H9 (cell line): ENCODE measurements around the gene FGF12. TPM values are rescaled to one million over a fixed set of nuclear protein-coding genes. Genes with fewer than 3 reads are reported as not detected.
"Not testable (repeated sequence)": the region's sequence is repeated elsewhere in the genome, so short reads cannot be mapped to it uniquely, and the experiment has no call there.

Source experiments
- DNase-seq: peaks from one replicate; pipeline ENCODE4 v3.0.0-alpha.2; 2017
- H2AFZ ChIP-seq: one replicate; pipeline ENCODE4 v1.6.1; 2013; ENCODE audit warnings: mild to moderate bottlenecking, low read length, control low read depth, moderate library complexity
- H2AK5ac ChIP-seq: 2 replicates; pipeline ENCODE4 v1.6.1; 2013; ENCODE audit warnings: low read length, control low read depth, mixed read lengths; ENCODE audit not compliant: insufficient read length
- H2BK120ac ChIP-seq: one replicate; pipeline ENCODE4 v1.6.1; 2013; ENCODE audit warnings: low read depth, mild to moderate bottlenecking, low read length, control low read depth, inconsistent platforms; ENCODE audit not compliant: poor library complexity, severe bottlenecking
- H2BK12ac ChIP-seq: 2 replicates; pipeline ENCODE4 v1.6.1; 2013; ENCODE audit warnings: low read length, control low read depth, mixed read lengths, low read depth; ENCODE audit not compliant: insufficient read length
- H2BK15ac ChIP-seq: 2 replicates; pipeline ENCODE4 v1.6.1; 2013; ENCODE audit warnings: low read depth, low read length, control low read depth
- H2BK20ac ChIP-seq: one replicate; pipeline ENCODE4 v1.6.1; 2013; ENCODE audit warnings: low read depth, mild to moderate bottlenecking, low read length, control low read depth, inconsistent platforms; ENCODE audit not compliant: poor library complexity, severe bottlenecking
- H2BK5ac ChIP-seq: 2 replicates; pipeline ENCODE4 v1.6.1; 2013; ENCODE audit warnings: low read length, control low read depth, mixed read lengths; ENCODE audit not compliant: insufficient read length
- H3K14ac ChIP-seq: 2 replicates; pipeline ENCODE4 v1.6.1; 2013; ENCODE audit warnings: low read length, control low read depth; ENCODE audit not compliant: insufficient read depth
- H3K18ac ChIP-seq: 2 replicates; pipeline ENCODE4 v1.6.1; 2013; ENCODE audit warnings: low read depth, mild to moderate bottlenecking, mixed read lengths, low read length, control low read depth; ENCODE audit not compliant: insufficient read length
- H3K23ac ChIP-seq: 2 replicates; pipeline ENCODE4 v1.6.1; 2013; ENCODE audit warnings: low read length, control low read depth, mixed read lengths, low read depth; ENCODE audit not compliant: insufficient read length
- H3K23me2 ChIP-seq: 2 replicates; pipeline ENCODE4 v1.6.1; 2013; ENCODE audit warnings: low read depth, mild to moderate bottlenecking, mixed read lengths, low read length, control low read depth; ENCODE audit not compliant: insufficient read length, poor library complexity, severe bottlenecking
- H3K27ac ChIP-seq: 2 replicates; pipeline ENCODE4 v1.5.1; 2013; ENCODE audit warnings: low read length, control low read depth, mixed read lengths, low read depth; ENCODE audit not compliant: insufficient read length
- H3K27me3 ChIP-seq: 2 replicates; pipeline ENCODE4 v1.6.1; 2013; ENCODE audit warnings: low read length, control low read depth, inconsistent platforms; ENCODE audit not compliant: insufficient read depth
- H3K4ac ChIP-seq: 2 replicates; pipeline ENCODE4 v1.6.1; 2013; ENCODE audit warnings: low read depth, mild to moderate bottlenecking, control low read depth, inconsistent platforms, low read length, moderate library complexity
- H3K4me1 ChIP-seq: 2 replicates; pipeline ENCODE4 v1.6.1; 2013; ENCODE audit warnings: low read length, control low read depth, inconsistent platforms; ENCODE audit not compliant: insufficient read depth
- H3K4me2 ChIP-seq: 2 replicates; pipeline ENCODE4 v1.6.1; 2013; ENCODE audit warnings: low read length, control low read depth, mixed read lengths; ENCODE audit not compliant: insufficient read length, insufficient read depth
- H3K56ac ChIP-seq: 2 replicates; pipeline ENCODE4 v1.6.1; 2013; ENCODE audit warnings: low read depth, mild to moderate bottlenecking, mixed read lengths, low read length, control low read depth; ENCODE audit not compliant: insufficient read length
- H3K79me1 ChIP-seq: 2 replicates; pipeline ENCODE4 v1.6.1; 2013; ENCODE audit warnings: low read depth, mild to moderate bottlenecking, moderate library complexity, low read length, control low read depth, inconsistent platforms; ENCODE audit not compliant: insufficient read depth, poor library complexity, severe bottlenecking
- H3K79me2 ChIP-seq: 2 replicates; pipeline ENCODE4 v1.6.1; 2013; ENCODE audit warnings: low read length, control low read depth, inconsistent platforms; ENCODE audit not compliant: insufficient read depth
- H3K9ac ChIP-seq: 2 replicates; pipeline ENCODE4 v1.6.1; 2013; ENCODE audit warnings: low read length, control low read depth, mixed read lengths; ENCODE audit not compliant: insufficient read length; ENCODE audit errors: extremely low read depth
- H3K9me3 ChIP-seq: one replicate; pipeline ENCODE4 v1.6.1; 2013; ENCODE audit warnings: low read depth, low read length, inconsistent platforms; ENCODE audit not compliant: control insufficient read depth
- H3T11ph ChIP-seq: one replicate; pipeline ENCODE4 v1.6.1; 2013; ENCODE audit warnings: mild to moderate bottlenecking, low read length, control low read depth, inconsistent platforms
- H4K20me1 ChIP-seq: one replicate; pipeline ENCODE4 v1.6.1; 2013; ENCODE audit not compliant: control insufficient read depth, insufficient read length, insufficient read depth
- H4K5ac ChIP-seq: 2 replicates; pipeline ENCODE4 v1.6.1; 2013; ENCODE audit warnings: low read depth, mild to moderate bottlenecking, mixed read lengths, low read length, control low read depth; ENCODE audit not compliant: insufficient read length
- H4K8ac ChIP-seq: replicated peaks from 2 replicates; pipeline ENCODE4 v1.6.1; 2013; ENCODE audit warnings: low read length, control low read depth, mixed read lengths, low read depth; ENCODE audit not compliant: insufficient read length
- H4K91ac ChIP-seq: 2 replicates; pipeline ENCODE4 v1.6.1; 2013; ENCODE audit warnings: low read depth, mild to moderate bottlenecking, moderate library complexity, mixed read lengths, low read length, control low read depth; ENCODE audit not compliant: insufficient read length
- H3K27ac Mint-ChIP-seq, 3 experiments: 2 replicates in 2 of 3; 3 replicates in 1 of 3; pipeline ENCODE4 v1.8.0; 2020 to 2021; ENCODE audit warnings: mixed read lengths in 3 of 3, mild to moderate bottlenecking in 1 of 3, moderate library complexity in 1 of 3
- H3K27me3 Mint-ChIP-seq: 2 replicates; pipeline ENCODE4 v1.8.0; 2021; ENCODE audit warnings: low read depth, mild to moderate bottlenecking, moderate library complexity, mixed read lengths
- H3K36me3 Mint-ChIP-seq, 3 experiments: 2 replicates in 2 of 3; 3 replicates in 1 of 3; pipeline ENCODE4 v1.8.0; 2020 to 2021; ENCODE audit warnings: low read depth in 3 of 3, mixed read lengths in 3 of 3; ENCODE audit not compliant: insufficient read depth in 1 of 3
- H3K4me1 Mint-ChIP-seq, 2 experiments: 2 replicates each; pipeline ENCODE4 v1.8.0; 2020; ENCODE audit warnings: mixed read lengths in 2 of 2
- H3K4me3 Mint-ChIP-seq, 2 experiments: 2 replicates in 1 of 2; 3 replicates in 1 of 2; pipeline ENCODE4 v1.8.0; 2020 to 2021; ENCODE audit warnings: mild to moderate bottlenecking in 2 of 2, mixed read lengths in 2 of 2, moderate library complexity in 1 of 2
- H3K9me3 Mint-ChIP-seq, 2 experiments: 2 replicates in 1 of 2; 3 replicates in 1 of 2; pipeline ENCODE4 v1.8.0; 2020; ENCODE audit warnings: mild to moderate bottlenecking in 2 of 2, mixed read lengths in 2 of 2, moderate library complexity in 1 of 2
- CTCF ChIP-seq: fragments of 200-600 bp; sonication (generic); conservative IDR thresholded peaks from 3 replicates; pipeline ENCODE4 v1.8.0; 2021; ENCODE audit warnings: antibody characterized with exemption, mild to moderate bottlenecking
- WGBS: extraction: QIAGEN DNeasy Blood & Tissue Kit; methylation state at CpG from one replicate; pipeline ENCODE4 v1.1.7; 2013; ENCODE audit warnings: missing lambda C conversion rate, low lambda C conversion rate, mixed read lengths; ENCODE audit not compliant: insufficient read length; ENCODE audit errors: extremely low coverage; 5-methylcytosine and 5-hydroxymethylcytosine counted together
- total RNA-seq: library from RNA; stranded (reverse); gene quantifications from 2 replicates; pipeline ENCODE4 v1.2.1, GENCODE V29; 2021

FGF12 gene
- total RNA-seq, 1 experiment from 2014 or later: 5.6 TPM

- no peak overlapping the region for H3K14ac ChIP-seq
- H3K4me3 Mint-ChIP-seq: peak overlapping the region; percentile 41 to 64; a peak in 4 of 5 replicates
- H4K8ac ChIP-seq: no peak overlapping the region
- no peak overlapping the region for H2BK5ac ChIP-seq
- H4K5ac ChIP-seq: no peak overlapping the region
- H3K18ac ChIP-seq: peak overlapping the region; percentile 81
- no peak overlapping the region for H3K4me2 ChIP-seq
- no peaks in the 10 kb centered on the region for H3K23me2 ChIP-seq
- no peak overlapping the region for H3K4ac ChIP-seq
- no peaks in the 10 kb centered on the region for H3K79me1 ChIP-seq
- H3K36me3 Mint-ChIP-seq: peaks cover 0 to 6% (median 5%) of the 10 kb centered on the region in 3 experiments; a peak in 6 of 7 replicates
- H3K23ac ChIP-seq: no peak overlapping the region
- no peaks in the 10 kb centered on the region for H3K27me3 Mint-ChIP-seq
- H2AK5ac ChIP-seq: no peak overlapping the region
- H3K27me3 ChIP-seq: no peaks in the 10 kb centered on the region
- peak overlapping the region; percentile 69 to 77 (median 72); a peak in 3 of 7 replicates for H3K27ac Mint-ChIP-seq
- H3K9ac ChIP-seq: no peak overlapping the region
- H4K91ac ChIP-seq: no peak overlapping the region
- H3K4me1 Mint-ChIP-seq: peaks cover 43 to 46% of the 10 kb centered on the region in 2 experiments
- no peak overlapping the region for H2BK20ac ChIP-seq
- no peak overlapping the region for H2BK120ac ChIP-seq
- H3K56ac ChIP-seq: no peak overlapping the region
- no peak for DNase-seq
- no peaks in the 10 kb centered on the region for H4K20me1 ChIP-seq
- H3K9me3 Mint-ChIP-seq: peaks cover 2 to 7% of the 10 kb centered on the region in 2 experiments; a peak in 4 of 5 replicates
- H3K79me2 ChIP-seq: no peaks in the 10 kb centered on the region
- H3K9me3 ChIP-seq: no peaks in the 10 kb centered on the region
- no peak overlapping the region for H3K27ac ChIP-seq
- no peak overlapping the region for H2BK12ac ChIP-seq
- no peak overlapping the region for H2AFZ ChIP-seq
- TF ChIP-seq CTCF: no peak
- no peak overlapping the region for H2BK15ac ChIP-seq
- no peak overlapping the region for H3T11ph ChIP-seq
- WGBS: no CpG with 5 or more reads among the region's 7 CpGs
- H3K4me1 ChIP-seq: peaks cover 3% of the 10 kb centered on the region; the same call in 1 of the 2 replicates
These were observed 17.8 kb upstream of the FGF12 start for GRCh38 chr3:192745150-192745549.

DNA sequence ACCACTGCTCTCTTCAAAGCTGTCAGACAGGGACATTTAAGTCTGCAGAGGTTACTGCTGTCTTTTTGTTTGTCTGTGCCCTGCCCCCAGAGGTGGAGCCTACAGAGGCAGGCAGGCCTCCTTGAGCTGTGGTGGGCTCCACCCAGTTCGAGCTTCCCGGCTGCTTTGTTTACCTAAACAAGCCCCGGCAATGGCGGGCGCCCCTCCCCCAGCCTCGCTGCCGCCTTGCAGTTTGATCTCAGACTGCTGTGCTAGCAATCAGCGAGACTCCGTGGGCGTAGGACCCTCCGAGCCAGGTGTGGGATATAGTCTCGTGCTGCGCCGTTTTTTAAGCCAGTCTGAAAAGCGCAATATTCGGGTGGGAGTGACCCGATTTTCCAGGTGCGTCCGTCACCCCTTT lies 17.3 kb upstream of the FGF12 start:
- not testable (repeated sequence) for H4K20me1 ChIP-seq, H2BK120ac ChIP-seq, H2AFZ ChIP-seq, H2BK15ac ChIP-seq, H2BK12ac ChIP-seq, H3K27me3 ChIP-seq, H3T11ph ChIP-seq, H2BK20ac ChIP-seq, H3K18ac ChIP-seq, H3K79me2 ChIP-seq, DNase-seq, H3K23ac ChIP-seq, H3K14ac ChIP-seq, H3K27ac ChIP-seq, H2AK5ac ChIP-seq, H3K27ac Mint-ChIP-seq, H4K5ac ChIP-seq, H3K9me3 ChIP-seq, H4K8ac ChIP-seq, H3K23me2 ChIP-seq, H3K36me3 Mint-ChIP-seq, H3K79me1 ChIP-seq, H3K9ac ChIP-seq, H3K4me1 ChIP-seq, H3K4ac ChIP-seq, H3K27me3 Mint-ChIP-seq, H2BK5ac ChIP-seq, H3K9me3 Mint-ChIP-seq, H3K56ac ChIP-seq, H4K91ac ChIP-seq, H3K4me2 ChIP-seq
- peaks cover 39 to 42% of the 10 kb centered on the region in 2 experiments for H3K4me1 Mint-ChIP-seq
- WGBS: no CpG with 5 or more reads among the region's 19 CpGs
- peak overlapping the region in 1 of 2 experiments; percentile 35; a peak in 1 of 5 replicates for H3K4me3 Mint-ChIP-seq
